ENCODE measurements around the gene HSDL2.

GRCh38 chr9:112371060-112371459 lies 8.8 kb upstream of the HSDL2 start:
- TF ChIP-seq, protein P1, sequence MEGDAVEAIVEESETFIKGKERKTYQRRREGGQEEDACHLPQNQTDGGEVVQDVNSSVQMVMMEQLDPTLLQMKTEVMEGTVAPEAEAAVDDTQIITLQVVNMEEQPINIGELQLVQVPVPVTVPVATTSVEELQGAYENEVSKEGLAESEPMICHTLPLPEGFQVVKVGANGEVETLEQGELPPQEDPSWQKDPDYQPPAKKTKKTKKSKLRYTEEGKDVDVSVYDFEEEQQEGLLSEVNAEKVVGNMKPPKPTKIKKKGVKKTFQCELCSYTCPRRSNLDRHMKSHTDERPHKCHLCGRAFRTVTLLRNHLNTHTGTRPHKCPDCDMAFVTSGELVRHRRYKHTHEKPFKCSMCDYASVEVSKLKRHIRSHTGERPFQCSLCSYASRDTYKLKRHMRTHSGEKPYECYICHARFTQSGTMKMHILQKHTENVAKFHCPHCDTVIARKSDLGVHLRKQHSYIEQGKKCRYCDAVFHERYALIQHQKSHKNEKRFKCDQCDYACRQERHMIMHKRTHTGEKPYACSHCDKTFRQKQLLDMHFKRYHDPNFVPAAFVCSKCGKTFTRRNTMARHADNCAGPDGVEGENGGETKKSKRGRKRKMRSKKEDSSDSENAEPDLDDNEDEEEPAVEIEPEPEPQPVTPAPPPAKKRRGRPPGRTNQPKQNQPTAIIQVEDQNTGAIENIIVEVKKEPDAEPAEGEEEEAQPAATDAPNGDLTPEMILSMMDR (IDR thresholded peaks at IDR 0.05): no peak
- TF ChIP-seq POLR2AphosphoS5 (IDR thresholded peaks at IDR 0.05; ENCODE audit: low read depth, low read length): no peak
